GM19372 (cell line): ENCODE results near the gene VPS26A.
"Not testable (repeated sequence)": the region's sequence is repeated elsewhere in the genome, so short reads cannot be mapped to it uniquely, and the experiment has no call there.

Experiments
- ATAC-seq: cut with Tn5 transposase; IDR thresholded peaks from one replicate; pipeline ENCODE4 v1.9.1; 2021; ENCODE audit warnings: mild to moderate bottlenecking, low read depth, moderate library complexity; ENCODE audit not compliant: unreplicated experiment

The VPS26A gene

DNA sequence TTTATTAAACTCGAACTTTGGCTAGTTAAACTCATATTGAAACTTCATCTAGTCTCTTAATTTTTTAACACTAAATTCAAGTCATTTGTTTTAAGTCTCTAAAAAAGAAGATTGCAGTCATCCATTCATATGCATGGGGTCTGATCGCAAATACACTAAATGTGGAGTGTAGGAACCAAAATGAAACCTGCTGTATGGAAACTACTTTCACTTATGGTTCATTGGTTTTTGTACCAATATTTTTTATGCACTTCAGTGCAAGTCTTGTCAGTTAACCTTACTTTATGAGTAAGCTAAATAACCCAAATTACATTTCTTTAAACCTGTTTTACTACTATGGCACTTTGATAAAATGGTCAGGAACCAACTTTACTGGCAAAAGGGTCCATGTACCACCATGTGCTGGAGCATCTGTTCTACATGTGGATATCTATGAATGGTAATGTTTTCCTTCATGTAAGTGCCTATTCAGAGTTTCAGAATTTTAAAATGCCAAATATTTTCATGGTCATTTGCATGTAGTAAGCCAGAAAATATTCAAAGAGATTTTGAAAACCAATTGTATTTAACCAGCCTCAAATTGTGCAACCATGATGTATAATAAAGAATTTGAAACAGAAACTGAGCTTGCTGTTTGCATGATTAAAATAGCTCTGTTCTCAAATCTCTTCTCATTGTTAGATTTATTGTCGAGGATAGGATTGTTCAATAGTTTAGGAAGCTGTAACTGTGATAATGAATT lies 48.4 kb downstream of the VPS26A start:
- no peak for ATAC-seq

DNA sequence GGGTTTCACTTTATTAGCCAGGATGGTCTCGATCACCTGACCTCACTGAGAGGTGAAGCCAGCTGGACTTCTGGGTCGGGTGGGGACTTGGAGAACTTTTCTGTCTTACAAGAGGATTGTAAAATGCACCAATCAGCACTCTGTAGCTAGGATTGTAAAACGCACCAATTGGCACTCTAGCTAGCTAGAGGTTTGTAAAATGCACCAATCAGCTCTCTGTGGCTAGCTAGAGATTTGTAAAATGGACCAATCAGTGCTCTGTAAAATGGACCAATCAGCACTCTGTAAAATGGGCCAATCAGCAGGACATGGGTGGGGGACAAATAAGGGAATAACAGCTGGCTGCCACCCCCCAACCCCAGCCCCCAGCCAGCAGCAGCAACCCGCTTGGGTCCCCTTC lies 51.3 kb downstream of the VPS26A start:
- ATAC-seq: not testable (repeated sequence)

DNA sequence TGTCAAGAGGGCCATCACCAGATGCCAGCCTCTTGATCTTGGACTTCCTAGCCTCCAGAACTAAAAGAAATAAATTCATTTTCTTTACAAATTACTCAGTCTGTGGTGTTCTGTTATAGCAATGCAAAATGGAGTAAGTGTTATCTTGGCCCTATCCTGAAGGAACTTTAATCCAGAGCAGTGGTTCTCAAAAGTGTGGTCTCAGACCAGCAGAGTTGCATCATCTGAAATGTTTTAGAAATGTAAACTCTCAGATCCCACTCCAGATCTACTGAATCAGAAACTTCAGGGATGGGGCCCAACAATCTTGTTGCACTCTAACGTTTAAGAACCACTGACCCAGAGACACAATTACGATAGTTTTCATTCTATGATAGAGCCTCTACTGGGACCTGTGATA lies 52.8 kb downstream of the VPS26A start:
- ATAC-seq: no peak

DNA sequence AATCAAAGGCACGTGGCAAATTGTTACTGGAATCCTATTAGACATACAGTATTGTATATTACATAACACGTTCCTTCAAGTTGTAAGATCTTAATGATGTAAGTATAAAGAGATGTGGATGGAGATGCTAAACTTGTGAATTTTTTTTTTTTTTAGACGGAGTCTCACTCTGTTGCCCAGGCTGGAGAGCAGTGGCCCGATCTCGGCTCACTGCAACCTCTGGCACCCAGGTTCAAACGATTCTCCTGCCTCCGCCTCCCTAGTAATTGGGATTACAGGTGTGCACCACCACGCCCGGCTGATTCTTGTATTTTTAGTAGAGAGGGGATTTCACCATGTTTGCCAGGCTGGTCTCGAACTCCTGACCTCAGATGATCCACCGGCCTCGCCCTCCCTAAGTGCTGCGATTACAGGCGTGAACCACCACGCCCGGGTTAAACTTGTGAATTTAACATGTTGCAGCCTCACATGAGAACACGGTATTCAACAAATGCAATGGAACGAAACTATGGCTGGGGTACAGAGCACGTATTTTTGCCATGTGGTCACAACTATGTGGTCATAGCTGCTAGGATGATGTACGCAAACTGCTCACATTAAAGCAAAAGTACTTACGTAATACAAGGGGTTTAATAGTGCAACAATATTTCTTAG lies 55.2 kb downstream of the VPS26A start:
- peak; percentile 17 for ATAC-seq

DNA sequence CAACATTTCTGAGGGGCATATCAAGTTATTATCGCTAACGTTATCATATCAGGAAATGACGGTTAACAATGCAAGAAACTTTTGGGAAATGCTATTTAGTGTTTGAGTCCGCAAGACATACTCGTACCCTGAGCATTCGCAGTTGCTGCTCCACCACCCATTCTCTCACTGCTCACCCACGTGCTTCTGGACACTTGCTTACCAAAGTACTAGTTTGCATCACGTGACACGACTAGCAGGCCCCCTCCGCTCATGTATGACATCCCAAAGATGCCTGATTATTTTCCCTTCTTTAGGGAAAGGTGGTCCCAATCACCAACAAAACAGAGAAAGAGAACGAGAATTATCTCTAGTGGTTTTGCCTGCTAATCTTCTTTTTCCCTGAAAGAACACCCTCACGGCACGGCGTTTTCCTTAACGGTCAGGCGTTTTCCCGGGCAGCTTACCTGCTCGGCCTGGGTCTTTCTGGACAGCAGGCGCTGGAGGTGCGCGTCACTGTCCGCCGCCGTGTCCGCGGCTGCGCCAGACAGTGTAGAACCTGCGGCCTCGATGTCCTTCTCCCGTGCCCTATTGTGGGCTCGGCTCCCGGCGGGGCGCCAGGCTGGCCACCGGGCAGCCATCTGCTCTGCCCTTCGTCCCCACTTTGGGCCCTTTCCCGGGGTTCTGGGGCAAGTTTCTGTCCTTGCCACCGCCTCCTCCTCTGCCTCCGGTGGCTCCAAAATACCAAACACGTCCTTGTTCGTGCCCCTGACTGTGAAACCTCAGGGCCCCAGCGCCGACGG lies 56.0 kb downstream of the VPS26A start, which contains the start of gene SUPV3L1:
SUPV3L1 (plus strand) TSS at position 492 of the 782 bp plus-strand sequence; CDS start at position 550, 58 bp downstream.
- ATAC-seq: peak; percentile 82

DNA sequence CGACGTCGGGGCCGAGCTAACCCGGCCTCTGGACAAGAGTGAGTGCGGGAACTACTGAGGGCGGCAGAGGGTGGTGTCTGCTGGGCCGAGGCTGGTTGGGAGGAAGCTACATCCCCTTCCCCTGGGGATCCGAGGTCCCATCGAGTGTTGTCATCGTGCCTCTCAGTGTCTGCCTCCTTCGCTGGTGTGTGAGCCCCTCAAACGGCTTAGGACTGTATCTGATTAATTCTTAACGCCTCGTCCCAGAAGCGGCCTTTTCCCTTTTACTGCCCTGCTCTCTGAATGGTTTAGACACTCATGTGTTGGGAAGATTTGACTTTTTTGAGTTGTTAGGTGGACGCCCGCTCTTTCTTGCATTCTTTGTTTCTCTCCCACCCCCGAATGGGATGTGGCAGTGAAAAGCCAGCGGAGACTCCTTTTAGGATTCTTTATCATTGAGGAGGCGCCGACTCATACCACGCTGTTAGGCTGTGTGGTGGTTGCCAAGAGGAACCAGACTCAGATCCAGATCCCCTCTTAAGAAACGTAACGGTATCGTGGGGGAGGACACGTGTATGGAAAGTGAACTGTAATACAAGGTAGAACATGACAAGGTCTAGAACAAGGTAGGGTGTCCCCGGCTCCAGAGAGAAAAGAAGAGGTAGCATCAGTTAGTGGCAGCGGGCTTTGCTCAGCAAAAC lies 56.7 kb downstream of the VPS26A start:
- no peak for ATAC-seq

DNA sequence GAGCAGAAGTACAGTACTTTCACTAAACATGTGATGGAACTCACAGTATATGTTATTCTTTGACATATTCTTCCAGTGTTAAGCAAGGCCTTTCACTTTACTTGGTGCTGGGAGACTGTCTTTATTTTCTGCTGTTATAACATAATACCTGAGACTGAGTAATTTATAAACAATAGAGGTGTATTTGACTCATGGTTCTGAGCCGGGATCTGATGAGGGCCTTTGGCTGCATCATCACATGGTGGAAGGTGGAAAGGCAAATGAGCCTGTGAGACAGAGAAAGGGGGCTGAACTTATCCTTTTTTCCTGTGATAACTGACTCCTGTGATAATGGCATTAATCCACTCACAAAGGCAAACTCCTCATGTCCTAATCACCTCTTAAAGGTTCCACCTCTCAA lies 57.5 kb downstream of the VPS26A start:
- no peak for ATAC-seq

DNA sequence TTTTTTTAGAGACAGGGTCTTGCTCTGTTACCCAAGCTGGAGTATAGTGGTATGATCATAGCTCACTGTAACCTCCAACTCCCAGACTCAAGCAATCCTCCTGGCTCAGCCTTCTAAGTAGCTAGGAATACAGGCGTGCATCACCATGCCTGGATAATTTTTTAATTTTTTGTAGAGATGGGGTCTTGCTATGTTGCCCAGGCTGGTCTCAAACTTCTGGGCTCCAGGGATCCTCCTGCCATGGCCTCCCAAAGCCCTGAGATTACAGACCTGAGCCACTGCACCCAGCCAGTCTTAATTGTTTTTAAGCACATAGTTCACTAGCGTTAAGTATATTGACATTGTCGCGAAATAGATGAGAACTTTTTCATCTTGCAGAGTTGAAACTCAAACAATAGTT lies 58.0 kb downstream of the VPS26A start:
- ATAC-seq: no peak

DNA sequence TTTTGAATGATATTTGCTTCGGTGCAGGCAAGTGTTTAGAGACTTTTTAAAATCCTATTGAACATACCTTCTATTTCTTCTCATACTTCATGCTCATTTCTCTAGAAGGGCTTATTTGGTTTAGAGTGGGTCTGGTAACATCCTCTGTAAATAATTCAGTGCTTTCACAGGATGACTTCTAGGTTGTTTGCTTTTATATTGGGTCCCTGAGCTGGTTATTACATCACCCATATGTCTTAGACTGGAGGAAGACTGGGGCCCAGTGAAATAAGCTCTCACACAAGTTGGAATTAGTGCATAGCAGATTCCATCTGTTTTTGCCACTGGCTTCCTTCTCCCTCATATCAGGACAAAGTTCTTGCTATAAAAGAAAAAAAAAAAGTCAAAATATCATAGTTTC lies 62.5 kb downstream of the VPS26A start:
- ATAC-seq: no peak

DNA sequence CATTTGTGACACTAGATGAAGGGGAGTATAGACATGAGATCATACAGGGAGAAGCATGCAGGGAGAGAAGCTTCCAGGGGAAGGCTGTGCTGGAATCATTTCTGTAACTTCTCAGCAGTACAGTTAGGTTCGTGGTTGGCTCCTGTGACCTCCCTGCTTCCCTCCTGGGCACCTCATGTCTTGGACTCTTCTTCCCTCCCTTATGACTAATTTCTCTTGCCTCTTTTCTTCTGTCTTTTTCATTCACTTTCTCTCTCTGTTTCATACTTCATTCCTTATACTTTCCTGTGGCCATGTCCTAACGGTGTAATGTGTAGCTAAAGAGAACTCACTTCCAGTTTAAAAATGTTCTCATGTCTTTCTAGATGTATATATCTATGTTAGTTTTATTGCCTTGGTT lies 77.1 kb downstream of the VPS26A start:
- ATAC-seq: no peak

DNA sequence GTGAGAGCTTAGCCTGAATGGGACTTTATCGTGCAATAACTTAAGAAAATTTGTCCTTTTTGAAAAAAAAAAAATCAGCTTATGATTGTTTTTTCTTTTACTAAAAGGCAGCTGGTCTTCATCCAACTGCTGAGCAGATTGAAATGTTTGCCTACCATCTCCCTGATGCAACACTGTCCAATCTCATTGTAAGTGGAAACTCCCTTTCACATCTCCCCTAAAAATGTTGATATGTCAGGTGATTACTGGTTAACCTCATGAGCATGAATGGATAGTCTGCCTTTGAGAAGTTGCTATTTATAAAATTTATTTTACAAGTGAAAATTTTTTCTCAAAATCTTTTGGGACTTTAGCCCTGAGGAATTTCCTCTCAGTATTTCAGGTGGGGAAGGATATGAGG lies 78.4 kb downstream of the VPS26A start:
- ATAC-seq: no peak

DNA sequence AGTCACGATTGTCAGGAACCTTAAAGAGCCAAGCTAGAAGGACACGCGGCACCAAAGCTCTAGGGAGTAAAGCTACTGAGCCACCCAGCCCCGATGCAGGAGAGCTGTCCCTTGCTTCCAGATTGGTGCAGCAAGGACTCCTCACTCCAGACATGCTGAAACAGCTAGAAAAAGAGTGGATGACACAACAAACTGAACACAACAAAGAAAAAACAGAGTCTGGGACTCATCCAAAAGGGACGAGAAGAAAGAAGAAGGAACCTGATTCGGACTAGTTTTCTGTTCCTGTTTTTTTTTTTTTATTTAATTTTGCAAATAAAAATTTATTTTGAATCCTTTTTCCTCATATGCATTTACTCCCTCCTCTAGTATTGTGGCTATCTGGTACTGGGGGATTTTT lies 84.8 kb downstream of the VPS26A start:
- no peak for ATAC-seq

DNA sequence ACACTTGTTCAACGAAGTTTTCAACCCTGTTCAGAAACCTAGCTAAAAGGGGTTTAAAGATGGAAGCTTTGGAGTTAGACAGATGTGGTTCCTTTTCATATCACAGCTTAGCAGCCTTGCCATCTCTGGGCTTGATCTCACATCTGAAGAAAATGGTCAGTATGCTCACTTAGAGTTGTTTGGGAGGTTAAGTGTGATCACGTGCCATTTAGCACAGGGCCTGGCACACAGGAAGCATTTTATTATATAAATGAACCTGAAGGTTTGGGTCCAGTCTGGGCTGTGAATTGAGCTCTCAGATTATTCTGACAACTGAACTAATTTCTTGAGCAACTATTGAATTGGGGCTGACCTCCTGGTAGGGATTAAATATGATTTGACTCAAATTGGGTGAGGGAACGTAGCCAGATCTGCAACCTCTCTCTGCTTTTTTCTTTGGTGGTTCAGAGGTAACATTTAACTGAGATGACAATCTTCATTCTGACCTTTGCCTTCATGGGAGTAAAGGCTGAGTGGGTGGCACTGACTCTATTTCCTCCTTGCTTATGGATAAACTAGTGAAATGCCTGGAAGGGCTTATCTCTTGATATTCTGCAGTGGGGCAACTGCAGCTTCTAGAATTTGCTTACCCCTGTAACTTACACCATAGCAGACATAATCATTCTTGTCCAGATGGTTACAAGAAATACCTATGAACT lies 86.0 kb downstream of the VPS26A start:
- no peak for ATAC-seq

DNA sequence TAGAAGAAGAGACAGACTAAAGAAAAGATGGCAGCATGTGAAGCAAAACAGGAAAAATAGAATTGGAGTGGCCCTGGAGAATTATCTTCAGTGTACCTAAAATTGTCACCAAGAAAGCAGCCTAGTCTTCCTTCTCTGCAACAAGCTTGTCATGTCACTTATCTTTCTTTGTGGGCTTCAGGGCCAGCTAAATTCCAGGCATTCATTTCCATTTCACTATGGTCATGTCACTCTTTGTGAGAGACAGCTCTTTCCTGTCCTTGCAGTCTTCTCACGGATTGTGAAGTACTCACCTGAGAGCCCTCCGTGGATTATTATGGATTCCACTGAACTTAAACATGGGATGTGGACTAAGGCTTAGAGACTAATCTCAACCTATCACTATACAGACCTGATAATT lies 87.1 kb downstream of the VPS26A start:
- no peak for ATAC-seq

DNA sequence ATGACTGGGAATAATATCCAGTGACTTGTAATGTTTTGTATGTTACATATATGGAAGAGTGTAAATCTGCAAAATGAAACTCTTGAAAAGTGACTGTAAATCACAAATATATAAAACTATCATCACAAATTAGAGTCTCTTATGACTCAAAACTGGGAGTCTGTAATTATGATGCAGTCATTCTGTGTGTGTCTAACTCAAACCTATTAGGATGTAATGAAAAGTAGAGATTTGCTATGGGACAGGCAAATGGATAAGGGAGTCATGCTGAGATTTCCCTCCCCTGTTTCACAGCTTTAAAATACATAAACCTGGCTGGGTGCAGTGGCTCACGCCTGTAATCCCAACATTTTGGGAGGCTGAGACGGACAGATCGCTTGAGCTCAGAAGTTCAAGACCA lies 87.5 kb downstream of the VPS26A start:
- no peak for ATAC-seq

DNA sequence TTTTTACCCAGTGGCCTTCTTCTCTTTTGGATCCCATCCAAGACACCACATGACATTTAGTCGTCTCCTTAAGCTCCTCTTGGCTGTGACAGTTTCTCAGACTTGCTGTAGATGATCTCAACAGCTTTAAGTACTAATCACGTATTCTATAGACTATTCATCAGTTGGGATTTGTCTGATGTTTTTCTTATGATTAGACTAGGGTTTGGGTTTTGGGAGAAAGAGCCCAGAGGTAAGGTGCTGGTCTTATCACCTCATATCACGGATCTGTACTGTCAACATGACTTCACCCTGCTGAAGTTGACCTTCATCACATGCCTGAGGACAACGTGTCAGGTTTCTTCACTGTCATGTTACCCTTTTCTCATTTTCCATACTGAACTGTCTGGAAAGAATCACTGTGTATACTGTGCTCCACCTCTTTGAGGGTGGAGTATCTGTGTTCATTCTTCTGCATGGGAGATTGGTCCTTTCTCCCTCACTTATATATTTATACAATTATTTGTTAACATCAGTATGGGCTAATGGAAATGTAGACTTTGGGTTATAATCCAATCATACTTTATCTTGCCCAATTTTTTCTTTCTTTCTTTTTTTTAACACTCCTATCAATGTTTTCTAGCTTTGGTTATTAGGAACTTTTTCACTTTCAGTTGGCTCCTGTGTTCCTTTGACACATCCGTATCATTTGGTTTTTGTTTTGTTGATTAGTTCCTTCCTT lies 89.8 kb downstream of the VPS26A start:
- no peak for ATAC-seq

DNA sequence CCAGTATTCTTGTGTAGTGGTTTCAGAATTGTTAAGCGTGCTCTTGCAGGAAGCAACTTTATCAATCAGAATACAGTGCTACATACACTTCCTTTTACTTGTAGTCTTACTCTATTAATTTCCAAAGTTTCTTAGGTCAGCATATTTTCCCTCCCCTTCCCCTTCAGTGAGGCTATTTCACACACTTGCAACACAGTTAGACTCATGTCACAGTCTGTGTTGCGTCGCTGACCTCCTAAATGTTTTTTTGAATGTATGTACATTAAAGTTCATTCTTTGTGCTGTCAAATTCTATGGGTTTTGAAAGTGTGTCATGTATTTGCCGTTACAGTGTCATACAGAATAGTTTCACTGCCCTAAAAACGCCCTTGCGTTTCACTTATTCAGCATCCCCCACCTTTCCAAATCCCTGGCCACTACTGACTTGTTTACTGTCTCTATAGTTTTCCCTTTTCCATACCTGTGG lies 90.7 kb downstream of the VPS26A start:
- ATAC-seq: no peak

DNA sequence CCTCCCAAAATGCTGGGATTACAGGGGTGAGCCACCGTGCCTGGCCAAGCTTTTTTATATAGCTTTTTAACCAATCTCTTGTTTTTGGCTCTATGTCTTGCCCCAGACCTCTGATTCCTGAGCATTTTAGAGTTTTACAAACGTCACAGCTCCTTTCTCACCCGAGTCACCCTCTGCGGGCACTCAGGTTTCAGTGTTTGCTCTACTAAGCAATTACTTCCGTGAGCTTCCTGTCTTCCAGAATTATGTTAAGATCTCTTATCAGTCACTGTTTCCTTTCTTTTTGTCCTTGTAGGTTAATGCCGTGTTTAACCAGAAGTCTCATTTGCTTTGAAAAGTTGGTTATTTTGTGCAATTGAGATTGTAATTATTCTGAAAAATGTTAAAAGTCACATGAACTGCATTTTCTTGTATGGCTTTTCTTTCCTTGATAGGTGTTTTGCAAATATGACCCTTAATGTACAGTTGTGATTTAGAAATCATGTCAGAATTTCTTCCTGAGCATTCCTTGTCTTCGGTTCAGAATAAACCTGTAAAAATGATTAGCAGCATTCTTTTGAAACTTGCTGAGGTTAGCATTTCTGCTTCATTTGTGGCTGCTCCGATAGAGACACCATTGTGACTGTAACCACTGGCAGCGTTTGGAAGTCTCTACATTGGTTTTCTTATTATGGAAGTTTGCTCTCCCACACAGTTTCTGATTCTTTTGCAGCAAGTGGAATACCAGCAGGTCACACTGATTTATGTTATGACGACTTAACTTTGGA lies 91.6 kb downstream of the VPS26A start:
- ATAC-seq: no peak
